AG04449 (cell line): ENCODE data around the gene LTB4R2.

Source experiments
- CTCF ChIA-PET: fragments of 350-600 bp; formaldehyde crosslinking; extraction: SDS; loops from one replicate; lab custom pipeline; 2021; ENCODE audit warnings: antibody characterized with exemption; lab: Yijun Ruan, JAX
- POLR2A ChIA-PET: fragments of 400-600, 350-600 bp; formaldehyde crosslinking; extraction: SDS; loops from one replicate; lab custom pipeline; 2020; ENCODE audit warnings: antibody characterized with exemption, inconsistent platforms; lab: Yijun Ruan, JAX
- DNase-seq: peaks from one replicate; pipeline ENCODE4 v3.0.0-alpha.2; 2010; ENCODE audit warnings: low read depth, low spot score
- H3K4me3 ChIP-seq: 2 replicates; pipeline ENCODE4 v1.5.1; 2011; ENCODE audit warnings: low read depth, mild to moderate bottlenecking, control low read depth, low read length
- CTCF ChIP-seq: IDR thresholded peaks from one replicate; pipeline ENCODE4 v1.5.1; 2011; ENCODE audit warnings: mild to moderate bottlenecking, moderate library complexity, low read length, control low read depth, inconsistent platforms; ENCODE audit not compliant: insufficient read depth; ENCODE audit errors: missing control alignments

LTB4R2 gene

DNA sequence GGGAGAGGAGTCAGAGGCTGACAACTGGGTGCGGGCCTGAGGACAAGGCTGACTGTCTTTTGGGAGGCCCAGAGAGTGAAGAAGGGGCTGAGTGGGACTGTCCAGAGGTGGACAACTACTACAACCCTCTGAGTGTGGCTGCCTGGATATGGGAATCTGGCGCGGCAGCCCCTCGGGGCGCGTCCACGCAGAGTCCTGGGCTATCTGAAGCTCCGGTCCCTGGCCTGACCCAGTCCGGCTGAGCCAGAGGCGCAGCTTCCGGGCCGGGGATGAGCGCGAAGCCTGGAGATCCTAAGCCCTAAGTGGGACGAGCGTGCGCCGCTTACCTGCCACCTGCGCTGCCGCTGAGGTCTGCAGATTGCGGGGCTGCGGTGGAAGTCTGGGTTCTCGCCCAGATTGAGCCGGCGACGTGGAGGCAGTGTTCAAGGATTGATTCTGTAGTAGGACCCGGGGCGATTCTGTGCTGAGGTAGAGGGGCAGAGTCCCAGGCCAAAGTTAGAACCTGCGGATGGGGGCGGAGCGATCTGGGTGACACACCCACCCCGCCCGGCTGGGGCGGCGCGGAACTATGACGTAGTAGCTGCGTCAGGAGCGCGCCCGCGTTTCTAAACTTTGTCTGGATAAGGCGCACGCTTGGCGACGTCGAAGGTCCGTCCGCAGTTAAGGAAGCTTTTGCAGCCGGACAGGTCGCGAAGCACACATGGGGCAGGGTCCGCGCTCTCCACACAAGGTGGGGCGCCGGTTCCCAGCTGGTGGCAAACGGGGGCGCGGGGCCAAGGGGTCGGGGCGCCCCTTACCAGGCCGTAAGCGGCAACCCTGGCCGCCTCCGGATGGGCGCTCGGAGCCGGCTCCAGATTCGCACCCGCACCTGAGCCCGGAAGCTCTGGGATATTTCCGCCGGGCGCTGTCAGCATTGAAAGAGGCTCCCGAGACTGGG, 10.4 kb upstream of the LTB4R2 start, which contains the start of the genes DHRS1 and NOP9:
DHRS1 (minus strand) TSS at position 526 of the 937 bp plus-strand sequence. CDS start 674 bp downstream, outside the sequence.
NOP9 (plus strand) TSS at position 596 of the 937 bp plus-strand sequence; CDS start at position 701, 105 bp downstream.
- ChIA-PET CTCF (interaction anchor here (1.0 to 21.1 kb wide), 17 partner anchors 10 to 242 kb away, joined by 3 to 688 read pairs (median 33); partner anchors contain the start of genes ADCY4, CBLN3, CHMP4A and CIDEB), POLR2A (interaction anchor here (0.7 to 4.1 kb wide), 8 partner anchors 9 to 158 kb away, joined by 3 to 26 read pairs (median 4); partner anchors contain the start of genes CIDEB, EMC9, IPO4 and RABGGTA)
- DNase-seq = peak; percentile 24
- TF ChIP-seq CTCF = no peak
- peak within 1 kb of the TSS; percentile 99 for H3K4me3 ChIP-seq

GRCh38 chr14:24300326-24300980, 9.5 kb upstream of the LTB4R2 start:
- ChIA-PET CTCF (interaction anchor here (0.6 to 21.1 kb wide), 15 partner anchors 22 to 243 kb away, joined by 3 to 688 read pairs (median 33); partner anchors contain the start of genes ADCY4, CBLN3, CHMP4A and CIDEB), POLR2A (interaction anchor here (0.7 to 4.1 kb wide), 7 partner anchors 8 to 136 kb away, joined by 3 to 26 read pairs (median 3); partner anchors contain the start of genes CIDEB, RABGGTA and TINF2)
- DNase-seq = no peak
- peak overlapping the region; percentile 99 for H3K4me3 ChIP-seq
- TF ChIP-seq CTCF = no peak

GRCh38 chr14:24304019-24304387, 5.9 kb upstream of the LTB4R2 start:
- H3K4me3 ChIP-seq = no peak overlapping the region
- no peak for TF ChIP-seq CTCF
- CTCF ChIA-PET = interaction anchor here (0.6 to 21.1 kb wide), 4 partner anchors 19 to 246 kb away, joined by 3 to 688 read pairs (median 192); partner anchors contain the start of genes ADCY4, CBLN3, CIDEB and KHNYN
- no peak for DNase-seq
- POLR2A ChIA-PET = no interaction called here

GRCh38 chr14:24307156-24307574, 2.8 kb upstream of the LTB4R2 start:
- TF ChIP-seq CTCF = no peak
- ChIA-PET POLR2A (interaction anchor here (1.7 kb wide), 1 partner anchor 64 kb away, joined by 7 read pairs; the partner anchor contains the start of gene TINF2), CTCF (interaction anchor here (0.7 to 37.5 kb wide), 40 partner anchors 3 to 250 kb away, joined by 3 to 688 read pairs (median 6); partner anchors contain the start of genes ADCY4, CBLN3, CIDEB and DCAF11)
- DNase-seq = no peak
- no peak overlapping the region for H3K4me3 ChIP-seq

GRCh38 chr14:24307575-24308341, 2.2 kb upstream of the LTB4R2 start, which contains the start of gene CIDEB:
CIDEB (minus strand) TSS chr14:24307977; CDS start chr14:24307858, 119 bp downstream.
- H3K4me3 ChIP-seq = no peak within 1 kb of the TSS
- ChIA-PET CTCF (interaction anchor here (0.6 to 37.5 kb wide), 70 partner anchors 3 to 293 kb away, joined by 3 to 688 read pairs (median 5); partner anchors contain the start of genes ADCY4, CBLN3, CHMP4A and CIDEB), POLR2A (interaction anchor here (0.7 to 1.7 kb wide), 7 partner anchors 8 to 193 kb away, joined by 3 to 8 read pairs (median 4); partner anchors contain the start of genes DCAF11, DHRS1, NOP9 and NRL)
- no peak for DNase-seq
- peak; percentile 88 for TF ChIP-seq CTCF
